Fibroblast of villous mesenchyme (primary cell): Measurements from ENCODE around the gene COL6A3. TPM values are rescaled to one million over a fixed set of nuclear protein-coding genes. Genes with fewer than 3 reads are reported as not detected.
"Not testable (repeated sequence)": the region's sequence is repeated elsewhere in the genome, so short reads cannot be mapped to it uniquely, and the experiment has no call there.

Experiments used
- DNase-seq: peaks from one replicate; pipeline ENCODE4 v3.0.0-alpha.2; 2010; ENCODE audit warnings: low read depth
- H3K4me3 ChIP-seq: 2 replicates; pipeline ENCODE4 v1.5.1; 2011; ENCODE audit warnings: low read depth, mild to moderate bottlenecking, low read length
- CTCF ChIP-seq: IDR thresholded peaks from 2 replicates; pipeline ENCODE4 v1.5.1; 2012; ENCODE audit warnings: low read depth, mild to moderate bottlenecking, low read length; ENCODE audit not compliant: insufficient read depth
- total RNA-seq: library from RNA; depleted of rRNA; stranded (reverse); fragments of >200 nt; gene quantifications from 2 replicates; pipeline ENCODE4 v1.2.3, GENCODE V29; 2012

Gene COL6A3
- total RNA-seq, 1 donor, result 1,329 TPM

DNA sequence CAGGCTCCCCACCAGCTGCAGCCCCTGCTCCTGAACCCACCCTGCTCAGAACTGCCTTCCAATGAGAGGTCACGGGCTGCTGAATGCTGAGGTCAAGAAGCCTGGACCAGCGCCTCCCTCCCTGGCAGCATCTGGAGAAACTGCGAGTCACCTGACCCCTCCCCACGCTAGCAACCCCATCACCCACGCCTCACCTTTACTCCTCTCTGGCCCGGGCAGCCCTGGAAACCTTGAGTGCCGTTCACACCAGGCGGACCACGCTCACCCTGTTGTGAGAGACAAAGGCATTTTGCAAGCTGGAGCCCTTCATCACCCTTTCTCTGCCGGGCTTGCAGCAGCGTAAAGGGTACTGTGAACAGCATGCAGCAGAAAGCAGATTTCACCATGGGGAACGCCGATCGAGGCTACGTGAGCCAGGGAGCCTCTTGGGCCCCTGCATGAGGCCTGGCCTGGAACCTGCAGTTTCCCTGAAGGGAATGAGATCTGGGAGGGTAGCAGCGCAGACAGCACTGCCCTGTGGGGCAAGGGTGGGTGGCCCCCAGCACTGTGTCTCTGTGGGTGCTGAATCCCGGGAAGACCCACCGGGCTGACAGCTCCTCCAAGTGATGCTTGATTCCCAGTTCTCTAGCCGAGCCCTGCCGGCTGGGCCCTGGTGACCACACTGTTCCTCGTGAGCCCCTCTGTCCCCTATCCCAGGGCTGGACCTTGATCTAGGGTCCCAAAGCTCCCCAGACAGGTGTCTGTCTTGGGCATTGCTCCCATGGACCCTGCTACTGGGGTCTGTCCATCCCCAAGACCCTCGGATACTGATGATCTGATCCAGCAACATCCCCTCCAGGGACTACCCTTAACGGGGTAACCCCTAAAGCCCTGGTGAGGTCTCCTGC lies 53.8 kb downstream of the COL6A3 start:
- DNase-seq, result no peak
- TF ChIP-seq CTCF, result no peak

GRCh38 chr2:237359518-237359840 lies 54.5 kb downstream of the COL6A3 start:
- no peak for DNase-seq
- H3K4me3 ChIP-seq, result no peak overlapping the region
- TF ChIP-seq CTCF, result no peak

More for the DNA sequence above, 53.8 kb downstream of the COL6A3 start:
- H3K4me3 ChIP-seq, result no peak overlapping the region

DNA sequence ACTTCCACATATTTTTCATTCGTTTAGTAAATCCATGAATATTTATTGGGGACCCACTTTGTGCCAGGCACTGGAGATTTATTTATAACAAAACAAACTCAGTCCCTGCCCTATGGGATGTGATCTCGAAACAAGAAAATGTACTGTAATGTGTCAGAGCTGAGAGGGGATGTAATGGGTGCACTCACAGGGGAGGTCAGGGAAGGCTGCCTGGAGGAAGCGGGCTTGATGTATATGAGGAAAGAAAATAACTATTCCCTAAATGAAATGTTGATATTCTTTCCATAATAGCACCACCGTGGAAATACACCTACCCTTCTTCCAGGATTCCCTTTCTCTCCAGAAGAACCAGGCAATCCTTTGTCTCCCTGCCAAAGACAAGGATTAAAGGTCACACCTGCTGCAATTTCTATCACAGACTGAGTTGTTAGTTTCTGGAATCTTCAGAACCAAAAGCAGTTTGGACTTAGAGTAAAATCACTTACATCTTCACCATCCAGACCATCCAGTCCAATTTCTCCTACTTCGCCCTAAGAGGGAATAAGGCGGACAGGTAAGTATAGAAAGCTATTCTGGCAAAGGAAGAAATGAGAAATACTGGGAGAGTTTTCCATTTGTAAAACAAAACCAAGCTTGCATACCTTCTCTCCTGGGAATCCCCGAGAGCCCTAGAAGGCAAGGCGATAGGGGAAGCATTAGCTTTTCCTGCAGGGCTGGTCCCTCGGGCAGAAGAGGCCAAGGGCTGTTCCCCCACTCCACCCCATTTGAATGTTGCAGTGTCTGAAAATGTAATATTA lies 55.0 kb downstream of the COL6A3 start:
- H3K4me3 ChIP-seq, result no peak overlapping the region
- no peak for TF ChIP-seq CTCF
- no peak for DNase-seq

DNA sequence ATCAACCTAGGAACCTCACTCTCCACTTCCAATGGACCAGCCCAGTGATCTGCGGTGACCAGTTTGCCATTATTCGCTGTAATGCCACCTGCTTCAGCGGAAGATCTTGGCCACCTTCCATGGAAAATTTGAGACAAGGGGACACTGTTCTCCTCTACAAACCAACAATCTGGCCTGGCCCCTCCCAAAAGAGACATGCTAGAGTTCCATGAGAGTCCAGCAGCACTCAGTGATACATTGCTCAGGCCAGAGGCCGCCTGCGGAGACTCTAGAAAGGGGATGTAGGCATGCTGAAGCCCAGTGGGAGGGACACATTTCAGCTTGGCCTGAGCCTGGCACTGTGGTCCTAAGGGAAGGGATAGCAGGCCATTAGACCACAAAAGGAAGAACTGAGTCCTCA lies 58.3 kb downstream of the COL6A3 start:
- no peak overlapping the region for H3K4me3 ChIP-seq
- TF ChIP-seq CTCF, result no peak
- no peak for DNase-seq

DNA sequence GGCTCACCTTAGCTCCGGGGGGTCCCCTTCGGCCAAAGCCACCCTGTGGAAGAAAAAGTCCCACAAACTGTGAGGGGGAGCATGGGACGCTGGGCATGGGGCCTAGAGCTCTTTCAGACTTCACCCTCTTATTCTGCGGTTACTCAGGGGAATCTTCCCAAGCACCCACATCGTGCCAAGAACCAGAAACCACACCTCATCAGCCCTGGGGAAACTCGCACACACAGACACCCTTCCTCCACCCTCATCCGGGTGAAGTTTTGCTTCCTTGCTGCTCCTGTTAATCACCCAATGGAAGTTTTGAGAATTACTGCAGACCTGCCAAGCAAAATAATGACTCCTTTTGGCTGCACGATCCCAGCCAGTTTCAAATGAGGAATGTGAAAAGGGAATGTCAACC lies 59.1 kb downstream of the COL6A3 start:
- no peak for DNase-seq
- H3K4me3 ChIP-seq, result no peak overlapping the region
- no peak for TF ChIP-seq CTCF

DNA sequence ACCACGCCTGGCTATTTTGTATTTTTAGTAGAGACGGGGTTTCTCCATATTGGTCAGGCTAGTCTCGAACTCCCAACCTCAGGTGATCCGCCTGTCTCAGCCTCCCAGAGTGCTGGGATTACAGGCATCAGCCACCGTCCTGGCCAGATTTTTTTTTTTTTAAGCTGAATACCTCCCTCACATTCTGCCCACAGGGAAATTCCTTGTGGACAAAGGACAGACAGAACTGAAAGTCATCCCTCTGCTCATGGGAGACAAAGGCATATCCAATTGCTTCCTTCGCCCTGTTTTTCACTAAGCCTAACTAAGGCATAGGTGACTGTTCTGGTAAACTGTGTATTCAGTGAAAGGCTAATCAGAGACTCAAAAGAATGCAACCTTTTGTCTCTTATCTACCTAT lies 59.8 kb downstream of the COL6A3 start:
- not testable (repeated sequence) for DNase-seq, H3K4me3 ChIP-seq

DNA sequence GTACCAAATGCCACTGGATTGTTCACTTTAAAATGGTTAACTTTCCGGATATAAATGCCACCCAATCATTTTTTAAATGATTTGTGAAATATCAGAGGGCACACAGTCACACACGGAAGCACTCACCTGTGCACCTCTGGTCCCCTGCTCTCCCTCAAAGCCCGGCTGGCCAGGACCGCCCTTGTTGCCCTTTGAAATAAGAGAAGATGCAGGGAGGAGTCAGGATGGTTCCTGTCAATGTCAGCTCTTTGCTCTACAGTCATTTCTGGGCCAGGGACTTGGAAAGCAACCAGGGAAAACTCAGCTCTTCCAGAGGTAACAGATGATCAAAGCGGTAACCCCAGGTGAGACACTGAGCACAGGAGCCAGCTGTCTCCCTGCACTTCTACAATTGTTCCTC lies 60.7 kb downstream of the COL6A3 start:
- TF ChIP-seq CTCF, result no peak
- no peak overlapping the region for H3K4me3 ChIP-seq

More for the DNA sequence above, 60.7 kb downstream of the COL6A3 start:
- DNase-seq, result no peak
